GM18526 (cell line): ENCODE measurements around the gene FLRT2.

Source experiments
- POLR2A ChIP-seq: IDR thresholded peaks from 3 replicates; pipeline ENCODE4 v1.6.1; 2011; ENCODE audit not compliant: insufficient read length; ENCODE audit errors: extremely low read depth

FLRT2 gene

DNA sequence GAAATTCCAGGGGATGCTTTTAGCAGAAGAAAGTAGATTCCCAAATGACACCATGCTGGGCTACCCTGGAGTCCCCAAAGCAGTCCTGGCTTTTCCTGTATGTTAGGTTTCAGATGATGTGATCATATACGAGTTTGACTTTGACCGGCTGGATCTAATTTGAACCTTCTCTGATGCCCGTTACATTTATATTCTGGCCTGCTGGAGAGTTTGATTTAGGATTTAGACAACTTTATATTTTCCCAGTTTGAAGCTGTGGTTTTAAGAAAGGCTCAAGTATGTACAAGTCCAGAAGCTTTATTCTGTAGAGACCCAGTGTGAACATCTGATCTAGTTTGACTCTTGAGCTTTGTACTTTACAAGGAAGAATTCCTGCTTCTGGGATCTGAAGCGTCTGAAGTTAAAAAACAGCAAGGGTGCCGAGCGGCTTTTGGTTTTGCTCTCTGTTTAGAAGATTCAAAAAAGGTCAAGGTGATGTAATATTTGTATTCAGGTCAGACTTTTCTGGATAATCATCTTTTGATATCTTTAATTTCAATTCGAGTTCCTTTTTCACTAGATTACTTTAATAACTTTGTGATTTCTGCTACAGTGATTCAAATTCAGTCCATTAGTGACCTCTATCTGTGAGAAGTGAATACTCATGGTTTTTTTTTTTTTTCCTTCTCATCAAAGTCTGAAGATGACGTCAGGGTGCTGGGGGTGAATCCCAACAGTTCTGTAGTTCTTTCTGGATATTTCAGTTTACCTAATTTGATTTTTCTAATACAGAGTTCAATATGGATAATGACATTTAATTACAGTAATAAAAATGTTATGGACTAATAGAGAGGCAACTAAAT lies 6.3 kb downstream of the FLRT2 start:
- no peak for TF ChIP-seq POLR2A

DNA sequence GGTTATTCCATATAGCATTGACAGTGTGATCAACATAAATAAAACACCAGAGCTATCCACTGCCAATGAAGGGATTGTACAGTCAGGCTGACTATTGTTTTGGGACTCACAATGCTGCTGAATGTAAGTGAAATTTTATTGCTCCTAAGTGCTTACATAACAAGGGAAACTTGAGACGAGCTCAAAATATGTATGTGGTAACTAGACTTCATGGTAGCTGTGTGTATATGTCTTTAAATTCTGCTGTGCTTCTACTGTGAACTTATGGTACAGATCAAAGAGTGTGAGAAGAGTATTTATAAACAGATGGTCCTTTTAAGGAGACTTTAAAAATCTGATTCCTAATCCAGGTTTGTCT lies 6.9 kb downstream of the FLRT2 start:
- TF ChIP-seq POLR2A: no peak

DNA sequence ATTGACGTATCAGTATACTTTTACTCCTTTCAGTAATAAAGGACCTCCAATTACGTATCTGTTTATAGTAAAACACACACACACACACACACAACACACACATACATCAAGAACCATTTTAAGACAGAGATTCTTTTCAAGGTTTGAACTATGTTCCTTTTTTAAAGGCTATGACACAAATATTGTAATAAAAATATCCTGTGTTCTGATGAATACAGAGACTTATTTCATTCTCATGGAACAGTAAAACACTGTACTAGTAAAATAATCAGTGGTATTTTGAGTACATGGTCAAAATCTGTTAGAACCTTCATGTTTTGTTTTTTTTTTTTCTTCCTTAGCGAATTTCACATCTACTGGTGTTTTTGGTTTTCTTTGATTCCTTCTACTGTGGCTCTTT lies 7.6 kb downstream of the FLRT2 start:
- no peak for TF ChIP-seq POLR2A

DNA sequence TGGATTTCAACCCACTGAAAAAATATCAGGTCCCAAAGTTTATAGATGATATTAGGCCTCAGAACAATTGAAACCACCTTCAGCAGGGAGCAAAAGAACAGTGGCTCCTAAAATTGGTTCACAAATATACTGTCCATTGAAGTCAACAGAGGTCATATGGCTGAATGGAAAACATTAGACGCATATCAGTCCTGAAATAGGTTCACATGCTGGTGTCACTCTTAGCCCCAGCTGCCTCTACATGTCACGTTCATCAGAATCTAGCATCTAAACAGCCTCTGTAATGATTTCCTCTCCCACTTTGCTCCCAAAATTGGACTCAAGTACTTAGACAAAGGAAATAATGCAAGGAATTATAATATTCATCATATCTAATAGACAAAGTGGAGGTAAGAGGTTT lies 8.7 kb downstream of the FLRT2 start:
- no peak for TF ChIP-seq POLR2A

DNA sequence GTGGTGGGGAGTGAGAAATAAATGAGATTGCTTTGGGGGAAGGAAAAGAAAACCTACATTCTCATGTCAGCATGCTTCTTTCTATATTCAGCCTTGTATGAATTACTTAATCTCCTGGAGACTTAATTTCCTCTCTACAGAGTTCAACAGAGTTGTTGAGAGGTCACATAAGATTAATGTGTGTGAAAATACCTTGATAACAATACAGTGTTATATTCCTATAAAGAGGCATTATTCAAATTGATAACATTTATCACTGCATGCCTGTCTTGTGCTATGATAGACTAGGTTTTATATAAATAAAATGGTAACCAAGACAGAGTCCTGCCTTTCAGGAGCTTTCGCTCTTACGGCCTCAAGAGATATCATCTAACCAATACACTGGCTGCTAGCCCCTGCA lies 9.6 kb downstream of the FLRT2 start:
- no peak for TF ChIP-seq POLR2A

DNA sequence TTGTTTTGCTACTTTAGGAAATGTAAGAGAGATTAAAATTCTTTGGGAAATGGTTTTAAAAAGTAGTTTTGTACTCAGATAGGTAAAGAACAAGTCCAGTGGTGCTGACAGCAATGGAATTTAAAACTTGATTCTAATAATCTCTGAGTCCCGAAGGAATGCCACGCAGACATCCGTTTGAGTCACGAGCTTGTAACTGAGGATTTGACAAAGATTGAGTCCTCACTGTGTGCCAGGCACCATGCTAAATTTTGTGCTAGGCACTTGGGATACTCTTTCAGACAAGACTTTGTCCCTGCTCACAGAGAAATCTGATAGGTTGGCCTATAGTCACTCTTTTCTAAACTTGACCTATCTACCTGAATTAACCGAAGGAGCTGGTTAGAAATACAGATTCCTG lies 12.7 kb downstream of the FLRT2 start:
- no peak for TF ChIP-seq POLR2A

DNA sequence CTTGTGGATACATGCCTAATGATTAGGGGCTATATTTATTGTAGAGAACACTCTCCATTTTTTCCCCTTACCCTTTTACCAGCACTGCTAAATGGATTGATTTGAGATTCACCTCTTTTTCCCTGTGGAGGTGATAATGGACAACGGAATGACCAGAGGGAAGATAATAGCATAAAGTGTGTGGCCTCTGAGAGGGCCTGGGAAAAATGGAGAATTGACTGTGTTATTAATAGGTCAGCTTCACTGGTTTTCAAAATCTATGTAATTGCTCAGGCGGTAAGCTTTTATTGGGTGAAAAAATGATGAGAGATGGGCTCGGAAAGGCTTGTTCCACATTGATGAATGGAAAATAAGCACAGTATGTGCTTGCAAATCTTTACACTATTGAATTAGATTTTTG lies 15.8 kb downstream of the FLRT2 start:
- no peak for TF ChIP-seq POLR2A

DNA sequence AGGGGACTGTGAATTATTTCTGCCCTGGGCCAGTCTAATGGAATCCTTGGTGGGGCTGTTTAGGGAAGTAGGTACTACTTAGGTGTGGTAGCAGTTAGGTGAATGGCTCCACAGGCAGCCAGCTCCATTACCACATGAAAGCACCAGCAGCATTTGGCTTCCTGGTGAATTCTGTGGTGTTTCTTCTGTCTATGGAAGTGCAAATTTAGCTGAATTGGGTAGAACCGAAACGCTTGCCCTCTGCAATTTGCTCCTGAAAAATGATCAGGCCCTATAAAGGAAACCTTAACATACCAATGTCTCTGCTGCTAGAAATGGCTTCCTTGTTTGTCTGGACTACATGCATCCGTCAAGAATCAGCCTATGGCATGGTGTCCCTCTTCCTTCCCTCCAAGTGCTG lies 16.4 kb downstream of the FLRT2 start:
- TF ChIP-seq POLR2A: no peak

DNA sequence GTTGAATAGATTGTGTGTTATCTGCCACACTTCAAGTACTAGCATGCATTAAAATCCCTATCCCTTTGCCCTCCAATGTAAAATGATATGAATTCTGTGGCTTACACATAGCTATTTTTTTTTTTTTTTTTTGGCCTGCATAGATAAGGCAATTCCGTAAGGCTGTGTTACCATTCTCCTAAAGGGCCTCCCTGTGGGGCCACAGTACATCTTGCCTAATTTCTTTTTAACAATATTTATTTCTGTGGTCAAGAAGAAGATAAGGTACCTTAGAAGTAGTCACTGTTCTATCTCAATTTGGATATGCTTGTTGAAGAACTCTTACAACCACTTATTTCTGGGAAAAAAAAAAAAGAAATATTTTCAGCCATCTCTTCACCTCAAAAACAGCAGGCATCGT lies 19.8 kb downstream of the FLRT2 start:
- TF ChIP-seq POLR2A: no peak

DNA sequence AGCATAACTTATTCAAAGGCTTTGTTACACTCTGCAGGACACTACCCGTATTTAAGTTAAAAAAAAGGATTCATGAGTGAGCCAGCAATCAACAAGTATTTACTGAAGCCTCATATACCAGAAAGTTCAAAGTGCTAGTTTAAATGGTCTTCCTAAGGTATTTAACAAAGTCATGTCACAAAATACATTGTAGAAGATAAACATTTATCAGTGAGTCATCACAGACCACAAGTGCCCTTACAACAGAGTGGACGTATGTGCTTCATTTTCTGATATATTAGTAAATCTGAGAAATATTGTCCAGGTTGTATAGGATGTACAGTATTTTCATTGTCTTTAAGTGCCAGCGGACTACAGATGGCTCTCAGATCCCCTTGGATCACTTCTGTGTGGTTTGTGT lies 24.2 kb downstream of the FLRT2 start:
- TF ChIP-seq POLR2A: no peak

DNA sequence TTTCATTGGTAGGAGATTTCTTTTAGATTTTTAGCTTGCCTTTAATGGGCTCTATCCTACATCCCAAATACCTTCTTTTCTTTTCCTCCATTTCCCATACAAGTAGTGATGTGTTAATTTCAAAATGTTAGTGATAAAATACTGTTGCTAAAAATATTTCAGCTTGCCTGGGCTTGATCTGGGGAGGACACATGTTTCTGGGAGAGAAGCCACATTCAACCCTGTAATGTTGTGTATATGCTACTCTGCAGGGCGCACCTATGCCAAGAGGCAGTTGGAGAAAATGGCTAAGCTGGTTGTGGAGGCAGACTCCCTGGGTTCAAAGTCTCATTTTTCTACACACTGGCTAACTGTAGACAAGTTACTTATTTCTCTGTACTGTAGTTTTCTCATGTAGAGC lies 26.3 kb downstream of the FLRT2 start:
- no peak for TF ChIP-seq POLR2A

DNA sequence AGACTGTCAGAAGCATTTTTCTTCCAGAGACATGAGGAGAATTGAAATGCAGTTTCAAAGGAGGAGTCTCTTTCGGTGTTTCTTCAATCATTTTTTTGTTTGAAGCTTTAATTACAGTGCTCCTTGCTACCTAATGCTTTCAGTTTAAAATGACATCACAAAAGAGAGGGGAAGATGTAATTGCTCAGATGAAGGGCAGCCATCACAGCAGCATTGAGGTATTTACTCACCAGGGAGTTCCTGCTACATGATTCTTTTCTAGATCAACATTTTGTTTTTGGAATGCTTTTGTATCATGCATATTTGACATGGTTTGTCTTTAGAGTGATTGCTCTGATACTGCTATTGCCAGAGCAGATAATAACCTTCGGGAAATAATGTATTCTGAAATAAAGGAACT lies 28.6 kb downstream of the FLRT2 start:
- no peak for TF ChIP-seq POLR2A

DNA sequence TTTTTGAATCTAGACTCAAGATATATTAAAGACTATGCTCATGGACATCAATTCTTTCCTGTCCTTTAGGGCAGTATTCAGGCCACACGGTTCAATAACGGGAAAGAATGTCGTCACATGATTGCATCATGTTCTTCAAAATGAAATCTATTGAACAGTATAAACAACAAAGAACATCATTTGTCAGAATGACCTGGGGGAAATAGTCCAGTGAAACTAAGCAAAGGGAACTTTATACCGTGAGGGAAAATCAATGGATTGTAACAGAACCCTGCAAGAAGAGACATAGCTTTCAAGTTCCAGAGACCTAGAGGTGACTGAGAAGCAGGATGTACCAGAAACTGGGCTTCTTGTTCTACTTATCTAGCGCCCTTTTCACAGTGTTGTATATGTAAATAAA lies 32.7 kb downstream of the FLRT2 start:
- no peak for TF ChIP-seq POLR2A

DNA sequence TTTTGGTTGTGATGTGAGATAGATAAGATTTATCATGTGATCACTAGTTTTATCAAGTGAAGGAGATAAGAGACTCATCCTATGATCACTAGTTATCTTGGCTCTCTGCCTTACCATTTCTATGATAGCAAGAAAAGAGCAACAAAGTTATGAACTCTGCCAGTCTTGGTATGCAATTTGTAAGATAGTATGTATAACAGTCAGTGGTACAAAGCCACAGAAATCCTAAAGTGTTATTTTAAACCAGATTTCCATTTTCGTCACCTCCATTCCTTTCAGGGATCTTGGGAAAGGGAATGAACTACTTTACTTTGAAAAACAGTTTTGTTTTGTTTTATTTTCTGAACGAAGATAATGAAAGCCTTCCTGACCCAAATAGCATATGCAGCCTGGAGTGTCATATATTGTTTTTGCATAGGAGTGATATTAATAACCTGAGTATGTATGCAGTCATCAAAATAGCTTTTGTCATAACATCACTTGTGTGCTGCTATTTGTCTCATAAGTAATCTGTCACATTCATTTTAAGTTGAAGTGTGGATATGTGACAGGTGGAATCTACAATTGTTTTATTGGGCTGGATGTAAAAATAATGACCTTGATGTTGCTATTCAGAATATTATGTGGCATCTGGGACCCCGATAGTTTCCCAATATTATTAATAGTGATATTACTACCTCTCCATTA lies 35.0 kb downstream of the FLRT2 start:
- TF ChIP-seq POLR2A: no peak

DNA sequence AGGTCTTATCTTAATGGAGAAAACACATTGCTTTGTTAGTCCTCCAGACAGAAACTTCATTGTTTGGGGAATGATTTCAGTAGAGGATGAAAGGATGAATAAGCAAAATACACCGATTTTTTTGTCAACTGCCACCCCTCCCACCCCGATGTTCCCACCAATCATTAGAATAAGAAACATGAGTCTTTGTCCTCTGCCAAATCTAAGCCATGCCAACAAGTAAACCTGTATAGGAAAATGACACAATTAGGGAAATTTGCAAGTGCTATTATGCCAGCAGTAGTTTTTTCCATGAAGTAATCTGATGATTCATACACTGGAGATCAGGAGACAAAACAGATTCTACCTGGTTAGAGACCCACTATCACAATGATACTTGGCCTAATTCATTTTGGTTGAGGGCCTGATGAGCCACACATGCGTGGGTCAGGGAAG lies 35.9 kb downstream of the FLRT2 start:
- no peak for TF ChIP-seq POLR2A

DNA sequence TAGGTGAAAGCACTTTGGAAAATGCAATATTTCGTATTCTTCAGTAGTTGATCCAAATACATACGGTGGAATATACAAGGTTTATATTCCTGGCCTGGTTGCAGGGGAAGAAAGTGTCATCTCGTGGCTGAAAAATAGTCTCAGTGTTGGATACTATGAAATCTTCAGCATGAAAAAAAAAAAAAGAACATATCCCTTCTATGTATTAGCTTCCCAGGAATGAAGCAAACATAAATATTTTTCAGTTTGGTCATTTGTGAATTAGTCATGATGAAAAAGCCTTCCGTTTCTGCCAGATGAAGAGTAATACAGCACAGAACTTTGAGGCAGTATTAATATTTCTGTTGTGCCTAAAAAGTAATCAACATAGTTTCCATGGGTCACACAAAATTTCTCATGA lies 36.7 kb downstream of the FLRT2 start:
- TF ChIP-seq POLR2A: no peak

DNA sequence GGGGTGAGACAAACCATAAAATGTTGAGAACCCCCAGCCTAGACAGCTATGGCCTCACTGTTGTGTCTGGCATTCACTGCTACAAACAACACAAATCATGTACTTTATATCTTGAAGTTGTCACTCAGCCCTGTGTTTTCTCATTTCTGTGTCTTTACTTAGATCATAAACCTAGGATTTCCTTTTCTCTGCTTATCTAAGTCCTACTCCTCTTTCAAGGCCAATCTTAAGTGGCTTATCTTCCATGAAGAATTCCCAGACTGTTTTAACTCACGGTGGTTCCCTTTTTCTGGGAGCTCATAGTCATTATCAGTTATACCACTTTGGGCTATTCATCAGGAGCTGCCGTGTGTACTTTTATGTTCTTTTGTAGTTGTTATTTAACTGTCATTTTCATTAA lies 42.1 kb downstream of the FLRT2 start:
- no peak for TF ChIP-seq POLR2A
